Kidney epithelial cell (primary cell): Measurements from ENCODE around the gene ERFE. TPM values are rescaled to one million over a fixed set of nuclear protein-coding genes. Genes with fewer than 3 reads are reported as not detected.

ENCODE experiments used
- DNase-seq: peaks from one replicate; pipeline ENCODE4 v3.0.0-alpha.2; 2010; ENCODE audit warnings: low read depth
- H3K27me3 ChIP-seq: 2 replicates; pipeline ENCODE4 v1.6.0; 2011; ENCODE audit warnings: low read length; ENCODE audit not compliant: control insufficient read depth, insufficient read depth
- H3K36me3 ChIP-seq: 2 replicates; pipeline ENCODE4 v1.5.1; 2011; ENCODE audit warnings: low read length; ENCODE audit not compliant: control insufficient read depth, insufficient read depth
- H3K4me3 ChIP-seq: 2 replicates; pipeline ENCODE4 v1.5.1; 2011; ENCODE audit warnings: low read depth, mild to moderate bottlenecking, control low read depth, low read length
- CTCF ChIP-seq: IDR thresholded peaks from 2 replicates; pipeline ENCODE4 v1.5.1; 2011; ENCODE audit warnings: mild to moderate bottlenecking, moderate library complexity, low read length, control low read depth, inconsistent platforms; ENCODE audit not compliant: insufficient read depth, poor library complexity, severe bottlenecking
- total RNA-seq: library from RNA; depleted of rRNA; stranded (reverse); fragments of >200 nt; gene quantifications from 2 replicates; pipeline ENCODE4 v1.2.3, GENCODE V29; 2015

The ERFE gene
- total RNA-seq, 1 donor from 2014 or later: 106 TPM

- Histone ChIP-seq H3K4me3 (no peak overlapping the region), H3K27me3 (no peaks in the 10 kb centered on the region), H3K36me3 (no peaks in the 10 kb centered on the region)
- DNase-seq: no peak
- TF ChIP-seq CTCF: no peak
Measured at GRCh38 chr2:238145851-238146250, 12.9 kb upstream of the ERFE start.

GRCh38 chr2:238146884-238147544 is 11.8 kb upstream of the ERFE start:
- Histone ChIP-seq H3K36me3 (no peaks in the 10 kb centered on the region), H3K4me3 (no peak overlapping the region), H3K27me3 (no peaks in the 10 kb centered on the region)
- no peak for DNase-seq
- no peak for TF ChIP-seq CTCF

- no peak for DNase-seq
- Histone ChIP-seq H3K36me3 (no peaks in the 10 kb centered on the region), H3K4me3 (no peak overlapping the region), H3K27me3 (no peaks in the 10 kb centered on the region)
- no peak for TF ChIP-seq CTCF
Measured at GRCh38 chr2:238148981-238149380, 9.8 kb upstream of the ERFE start.

- no peak overlapping the region for H3K4me3 ChIP-seq
- no peaks in the 10 kb centered on the region for H3K27me3 ChIP-seq
- no peak for TF ChIP-seq CTCF
- H3K36me3 ChIP-seq: no peaks in the 10 kb centered on the region
- DNase-seq: no peak
Measured at GRCh38 chr2:238149841-238150572, 8.8 kb upstream of the ERFE start.

GRCh38 chr2:238150686-238151085 is 8.1 kb upstream of the ERFE start:
- TF ChIP-seq CTCF: no peak
- H3K36me3 ChIP-seq: no peaks in the 10 kb centered on the region

More at GRCh38 chr2:238150686-238151085, 8.1 kb upstream of the ERFE start:
- no peak overlapping the region for H3K4me3 ChIP-seq
- DNase-seq: no peak
- H3K27me3 ChIP-seq: no peaks in the 10 kb centered on the region
